Endothelial cell of umbilical vein (primary cell): ENCODE data around the gene BCL10.

Experiments
- EZH2 ChIP-seq: IDR thresholded peaks from 2 replicates; pipeline ENCODE4 v1.6.1; 2012; ENCODE audit warnings: borderline replicate concordance, low read depth, mild to moderate bottlenecking, moderate library complexity, low read length, inconsistent platforms; ENCODE audit not compliant: severe bottlenecking
- GATA2 ChIP-seq: IDR thresholded peaks from 2 replicates; pipeline ENCODE4 v1.7.0; 2011; ENCODE audit warnings: low read depth, mild to moderate bottlenecking, moderate library complexity, mixed read lengths, low read length; ENCODE audit not compliant: insufficient read length, insufficient read depth
- JUN ChIP-seq: IDR thresholded peaks from 2 replicates; pipeline ENCODE4 v1.6.1; 2011; ENCODE audit warnings: borderline replicate concordance, low read depth; ENCODE audit not compliant: insufficient read length, insufficient read depth
- MAX ChIP-seq: IDR thresholded peaks from 2 replicates; pipeline ENCODE4 v1.6.1; 2011; ENCODE audit not compliant: insufficient read depth, insufficient read length
- MYC ChIP-seq: IDR thresholded peaks from one replicate; pipeline ENCODE4 v1.6.1; 2011; ENCODE audit warnings: mild to moderate bottlenecking, low read depth, low read length
- POLR2A ChIP-seq: IDR thresholded peaks from 2 replicates; pipeline ENCODE4 v1.6.1; 2012; ENCODE audit warnings: low read depth, mild to moderate bottlenecking, control low read depth, low read length
- POLR2AphosphoS5 ChIP-seq: IDR thresholded peaks from 2 replicates; pipeline ENCODE4 v1.6.1; 2012; ENCODE audit warnings: low read depth, mild to moderate bottlenecking, control low read depth, low read length, moderate library complexity; ENCODE audit not compliant: insufficient read depth
- TF ChIP-seq, protein P1 (sequence below), 2 donors: IDR thresholded peaks; 1 replicate in 1 of 2; 2 replicates in 1 of 2; pipeline ENCODE4 v1.5.1; 2011; ENCODE audit warnings: low read length in 2 of 2, mild to moderate bottlenecking in 2 of 2, moderate library complexity in 2 of 2, control low read depth in 1 of 2, inconsistent platforms in 1 of 2, low read depth in 1 of 2; ENCODE audit not compliant: insufficient read depth in 1 of 2; ENCODE audit errors: extremely low read depth in 1 of 2

GRCh38 chr1:85280636-85281035 is 4.2 kb upstream of the BCL10 start:
- TF ChIP-seq POLR2A (no peak), POLR2AphosphoS5 (no peak), GATA2 (no peak), EZH2 (no peak), MAX (no peak), MYC (no peak), JUN (no peak)
- TF ChIP-seq, protein P1, sequence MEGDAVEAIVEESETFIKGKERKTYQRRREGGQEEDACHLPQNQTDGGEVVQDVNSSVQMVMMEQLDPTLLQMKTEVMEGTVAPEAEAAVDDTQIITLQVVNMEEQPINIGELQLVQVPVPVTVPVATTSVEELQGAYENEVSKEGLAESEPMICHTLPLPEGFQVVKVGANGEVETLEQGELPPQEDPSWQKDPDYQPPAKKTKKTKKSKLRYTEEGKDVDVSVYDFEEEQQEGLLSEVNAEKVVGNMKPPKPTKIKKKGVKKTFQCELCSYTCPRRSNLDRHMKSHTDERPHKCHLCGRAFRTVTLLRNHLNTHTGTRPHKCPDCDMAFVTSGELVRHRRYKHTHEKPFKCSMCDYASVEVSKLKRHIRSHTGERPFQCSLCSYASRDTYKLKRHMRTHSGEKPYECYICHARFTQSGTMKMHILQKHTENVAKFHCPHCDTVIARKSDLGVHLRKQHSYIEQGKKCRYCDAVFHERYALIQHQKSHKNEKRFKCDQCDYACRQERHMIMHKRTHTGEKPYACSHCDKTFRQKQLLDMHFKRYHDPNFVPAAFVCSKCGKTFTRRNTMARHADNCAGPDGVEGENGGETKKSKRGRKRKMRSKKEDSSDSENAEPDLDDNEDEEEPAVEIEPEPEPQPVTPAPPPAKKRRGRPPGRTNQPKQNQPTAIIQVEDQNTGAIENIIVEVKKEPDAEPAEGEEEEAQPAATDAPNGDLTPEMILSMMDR (IDR thresholded peaks at IDR 0.05; ENCODE audit: extremely low read depth in 1 of 2, insufficient read depth in 1 of 2, low read depth in 1 of 2, low read length in 2 of 2), result no peak
